ENCODE data around the gene EPOP. TPM values are rescaled to one million over a fixed set of nuclear protein-coding genes. Genes with fewer than 3 reads are reported as not detected.

The EPOP gene
- total and polyA plus RNA-seq, 2 experiments from 2014 or later, result 0.42 to 2.4 TPM

GRCh38 chr17:38658741-38659345, 15.9 kb downstream of the EPOP start (continued):
- TF ChIP-seq ZNF462 (CRISPR knock-in tag; IDR thresholded peaks at IDR 0.05), result no peak

GRCh38 chr17:38657824-38658740, 16.7 kb downstream of the EPOP start:
- Histone ChIP-seq H2AFZ (no peak overlapping the region), H3K27me3 (ENCODE audit: insufficient read depth) (no peaks in the 10 kb centered on the region), H3K9me2 (ENCODE audit: insufficient read depth) (no peaks in the 10 kb centered on the region), H4K20me1 (replicated peaks; ENCODE audit: insufficient read depth) (no peaks in the 10 kb centered on the region), H3K4me1 (ENCODE audit: insufficient read depth) (peaks cover 10% of the 10 kb centered on the region), H3K79me2 (replicated peaks; ENCODE audit: insufficient read depth) (no peaks in the 10 kb centered on the region), H3K36me3 (ENCODE audit: insufficient read depth) (no peaks in the 10 kb centered on the region), H3K27ac (ENCODE audit: low read depth) (no peak overlapping the region), H3K4me3 (no peak overlapping the region), H3K4me2 (peak overlapping the region; percentile 32; the same call in 1 of the 2 replicates), H3F3A (replicated peaks; ENCODE audit: low read depth) (0 out of 2 replicates have a peak, but pooled peaks cover 3% of the 10 kb centered on the region)
- no peak for ATAC-seq
- Mint-ChIP-seq H3K4me3 (no peak overlapping the region), H3K27ac (no peak overlapping the region), H3K9me3 (no peaks in the 10 kb centered on the region; the same call in 1 of the 3 replicates), H3K4me1 (peaks cover 31% of the 10 kb centered on the region), H3K36me3 (ENCODE audit: low read depth) (no peaks in the 10 kb centered on the region), H3K27me3 (ENCODE audit: insufficient read depth, low read depth, poor library complexity) (peaks cover 21% of the 10 kb centered on the region)
- no peak for TF ChIP-seq ZNF114 (CRISPR knock-in tag; IDR thresholded peaks at IDR 0.05)
- no peak for TF ChIP-seq REST (IDR thresholded peaks at IDR 0.05; ENCODE audit: unreplicated experiment)
- no peak for TF ChIP-seq ZNF331 (CRISPR knock-in tag; IDR thresholded peaks at IDR 0.05; ENCODE audit: low read depth)
- TF ChIP-seq ETS1 (IDR thresholded peaks at IDR 0.05), result no peak
- no peak for TF ChIP-seq EZH2 (IDR thresholded peaks at IDR 0.05; ENCODE audit: low read depth, unreplicated experiment)
- no peak for TF ChIP-seq CREB1 (CRISPR knock-in tag; IDR thresholded peaks at IDR 0.05; ENCODE audit: low read depth)
- TF ChIP-seq EZH2phosphoT487 (IDR thresholded peaks at IDR 0.05; ENCODE audit: unreplicated experiment), result no peak
- no peak for DNase-seq (ENCODE audit: low spot score)

Measured in GM23338 (cell line).